DMS53 treated with DMSO at 0.1 percent for 48 hours (cell line): ENCODE results near the gene CDH20.

Experiments used
- DNase-seq: peaks from one replicate; lab custom pipeline; 2025; ENCODE audit not compliant: unreplicated experiment; lab: John Stamatoyannopoulos, UW

CDH20 gene

GRCh38 chr18:61420218-61420885 lies 87.1 kb downstream of the CDH20 start:
- no peak for DNase-seq

GRCh38 chr18:61426492-61427053 lies 93.3 kb downstream of the CDH20 start:
- DNase-seq = no peak

GRCh38 chr18:61428266-61428665 lies 95.0 kb downstream of the CDH20 start:
- DNase-seq = no peak

- no peak for DNase-seq
Observed at GRCh38 chr18:61432590-61432989, 99.4 kb downstream of the CDH20 start.

GRCh38 chr18:61435064-61435652 lies 101.9 kb downstream of the CDH20 start:
- DNase-seq = peak; percentile 78

- no peak for DNase-seq
Observed at GRCh38 chr18:61443081-61443725, 110.0 kb downstream of the CDH20 start.

GRCh38 chr18:61448316-61448715 lies 115.1 kb downstream of the CDH20 start:
- DNase-seq = peak; percentile 82

- no peak for DNase-seq
Observed at GRCh38 chr18:61459896-61460648, 126.8 kb downstream of the CDH20 start.

- DNase-seq = no peak
Observed at GRCh38 chr18:61464551-61465142, 131.4 kb downstream of the CDH20 start.

- DNase-seq = no peak
Observed at GRCh38 chr18:61466736-61467135, 133.5 kb downstream of the CDH20 start.

GRCh38 chr18:61470031-61470674 lies 136.9 kb downstream of the CDH20 start:
- DNase-seq = no peak

GRCh38 chr18:61471541-61471940 lies 138.3 kb downstream of the CDH20 start:
- no peak for DNase-seq

GRCh38 chr18:61471942-61472341 lies 138.7 kb downstream of the CDH20 start:
- no peak for DNase-seq

GRCh38 chr18:61474341-61474740 lies 141.1 kb downstream of the CDH20 start:
- DNase-seq = no peak

GRCh38 chr18:61474918-61475317 lies 141.7 kb downstream of the CDH20 start:
- no peak for DNase-seq

- no peak for DNase-seq
Observed at GRCh38 chr18:61475931-61476330, 142.7 kb downstream of the CDH20 start.

- no peak for DNase-seq
Observed at GRCh38 chr18:61489334-61489733, 156.1 kb downstream of the CDH20 start.

GRCh38 chr18:61496374-61496773 lies 163.1 kb downstream of the CDH20 start:
- DNase-seq = no peak

- no peak for DNase-seq
Observed at GRCh38 chr18:61497422-61497821, 164.2 kb downstream of the CDH20 start.

- peak; percentile 66 for DNase-seq
Observed at GRCh38 chr18:61502472-61502871, 169.2 kb downstream of the CDH20 start.

GRCh38 chr18:61503688-61504087 lies 170.5 kb downstream of the CDH20 start:
- no peak for DNase-seq
